HEK293 (cell line): ENCODE measurements around the gene GAS7.

ENCODE experiments used
- EGR2 ChIP-seq: fragments of 450-650 bp; formaldehyde crosslinking; IDR thresholded peaks from 2 replicates; pipeline ENCODE4 v1.5.1; 2016; ENCODE audit warnings: low read depth, missing biosample characterization, missing genetic modification characterization
- KLF16 ChIP-seq: fragments of 450-650 bp; formaldehyde crosslinking; IDR thresholded peaks from 2 replicates; pipeline ENCODE4 v1.5.1; 2017; ENCODE audit warnings: missing biosample characterization, missing genetic modification characterization
- PRDM1 ChIP-seq: fragments of 450-650 bp; formaldehyde crosslinking; IDR thresholded peaks from 2 replicates; pipeline ENCODE4; 2016; ENCODE audit warnings: missing biosample characterization, missing genetic modification characterization
- TF ChIP-seq, protein P1 (sequence below): fragments of 450-650 bp; formaldehyde crosslinking; IDR thresholded peaks from 2 replicates; pipeline ENCODE4 v1.5.1; 2017; ENCODE audit warnings: missing biosample characterization, missing genetic modification characterization
- TF ChIP-seq, protein P2 (sequence below): fragments of 450-650 bp; formaldehyde crosslinking; IDR thresholded peaks from 2 replicates; pipeline ENCODE4 v1.5.1; 2016; ENCODE audit warnings: missing biosample characterization, missing genetic modification characterization

DNA sequence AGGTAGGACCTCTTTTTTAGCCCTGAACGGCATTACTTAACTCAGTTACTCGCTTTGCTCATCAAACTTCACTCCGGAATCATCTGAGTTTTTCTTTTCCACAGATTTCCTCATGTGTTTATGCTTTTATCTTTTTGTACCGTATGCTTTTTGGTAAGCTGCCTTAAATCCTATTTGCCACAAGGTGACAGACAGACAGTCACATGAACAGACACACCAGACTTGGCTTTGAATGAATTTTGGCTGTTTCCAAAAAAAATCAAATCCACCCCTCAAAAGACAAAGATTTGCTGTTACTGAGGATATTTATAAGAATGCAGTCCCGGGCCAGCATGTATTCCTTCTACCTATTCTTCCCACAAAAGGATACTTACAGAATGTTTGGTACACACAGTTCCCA, 10.9 kb downstream of the GAS7 start:
- TF ChIP-seq, protein P1, sequence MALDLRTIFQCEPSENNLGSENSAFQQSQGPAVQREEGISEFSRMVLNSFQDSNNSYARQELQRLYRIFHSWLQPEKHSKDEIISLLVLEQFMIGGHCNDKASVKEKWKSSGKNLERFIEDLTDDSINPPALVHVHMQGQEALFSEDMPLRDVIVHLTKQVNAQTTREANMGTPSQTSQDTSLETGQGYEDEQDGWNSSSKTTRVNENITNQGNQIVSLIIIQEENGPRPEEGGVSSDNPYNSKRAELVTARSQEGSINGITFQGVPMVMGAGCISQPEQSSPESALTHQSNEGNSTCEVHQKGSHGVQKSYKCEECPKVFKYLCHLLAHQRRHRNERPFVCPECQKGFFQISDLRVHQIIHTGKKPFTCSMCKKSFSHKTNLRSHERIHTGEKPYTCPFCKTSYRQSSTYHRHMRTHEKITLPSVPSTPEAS (tag by site-specific recombination) = no peak
- TF ChIP-seq, protein P2, sequence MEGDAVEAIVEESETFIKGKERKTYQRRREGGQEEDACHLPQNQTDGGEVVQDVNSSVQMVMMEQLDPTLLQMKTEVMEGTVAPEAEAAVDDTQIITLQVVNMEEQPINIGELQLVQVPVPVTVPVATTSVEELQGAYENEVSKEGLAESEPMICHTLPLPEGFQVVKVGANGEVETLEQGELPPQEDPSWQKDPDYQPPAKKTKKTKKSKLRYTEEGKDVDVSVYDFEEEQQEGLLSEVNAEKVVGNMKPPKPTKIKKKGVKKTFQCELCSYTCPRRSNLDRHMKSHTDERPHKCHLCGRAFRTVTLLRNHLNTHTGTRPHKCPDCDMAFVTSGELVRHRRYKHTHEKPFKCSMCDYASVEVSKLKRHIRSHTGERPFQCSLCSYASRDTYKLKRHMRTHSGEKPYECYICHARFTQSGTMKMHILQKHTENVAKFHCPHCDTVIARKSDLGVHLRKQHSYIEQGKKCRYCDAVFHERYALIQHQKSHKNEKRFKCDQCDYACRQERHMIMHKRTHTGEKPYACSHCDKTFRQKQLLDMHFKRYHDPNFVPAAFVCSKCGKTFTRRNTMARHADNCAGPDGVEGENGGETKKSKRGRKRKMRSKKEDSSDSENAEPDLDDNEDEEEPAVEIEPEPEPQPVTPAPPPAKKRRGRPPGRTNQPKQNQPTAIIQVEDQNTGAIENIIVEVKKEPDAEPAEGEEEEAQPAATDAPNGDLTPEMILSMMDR = no peak
- TF ChIP-seq KLF16 (tag by site-specific recombination) = no peak
- TF ChIP-seq EGR2 (tag by site-specific recombination) = no peak
- TF ChIP-seq PRDM1 (tag by site-specific recombination) = no peak
